ENCODE measurements around the gene COL4A2. TPM values are rescaled to one million over a fixed set of nuclear protein-coding genes. Genes with fewer than 3 reads are reported as not detected.

Gene COL4A2
- total RNA-seq, 1 donor from 2014 or later = 1,414 TPM

- Histone ChIP-seq H3K4me2 (ENCODE audit: low read length) (no peak overlapping the region), H3K79me2 (ENCODE audit: insufficient read depth, low read length) (peaks cover 3% of the 10 kb centered on the region), H4K20me1 (ENCODE audit: insufficient read depth, low read length) (peaks cover 64% of the 10 kb centered on the region), H3K4me3 (ENCODE audit: insufficient read depth, low read depth, low read length) (no peak overlapping the region), H3K36me3 (ENCODE audit: insufficient read depth, low read length) (peaks cover 37% of the 10 kb centered on the region), H3K27ac (ENCODE audit: low read depth, low read length) (no peak overlapping the region), H3K9me3 (ENCODE audit: insufficient read depth, low read depth, low read length) (no peaks in the 10 kb centered on the region), H3K4me1 (ENCODE audit: insufficient read depth, low read length) (peaks cover 17% of the 10 kb centered on the region), H2AFZ (ENCODE audit: low read depth, low read length) (no peak overlapping the region), H3K27me3 (ENCODE audit: insufficient read depth, low read length) (no peaks in the 10 kb centered on the region), H3K9ac (ENCODE audit: low read length) (no peak overlapping the region)
- no peak overlapping the region for H3K4me3 Mint-ChIP-seq (ENCODE audit: unreplicated experiment)
- peaks cover 24% of the 10 kb centered on the region for H3K4me1 Mint-ChIP-seq (ENCODE audit: low read depth, unreplicated experiment)
- peaks cover 4% of the 10 kb centered on the region for H3K9me3 Mint-ChIP-seq (ENCODE audit: unreplicated experiment)
- no peak for DNase-seq (ENCODE audit: low read depth)
- TF ChIP-seq EZH2 (IDR thresholded peaks at IDR 0.05; ENCODE audit: insufficient read depth, low read length) = no peak
- TF ChIP-seq, protein P1, sequence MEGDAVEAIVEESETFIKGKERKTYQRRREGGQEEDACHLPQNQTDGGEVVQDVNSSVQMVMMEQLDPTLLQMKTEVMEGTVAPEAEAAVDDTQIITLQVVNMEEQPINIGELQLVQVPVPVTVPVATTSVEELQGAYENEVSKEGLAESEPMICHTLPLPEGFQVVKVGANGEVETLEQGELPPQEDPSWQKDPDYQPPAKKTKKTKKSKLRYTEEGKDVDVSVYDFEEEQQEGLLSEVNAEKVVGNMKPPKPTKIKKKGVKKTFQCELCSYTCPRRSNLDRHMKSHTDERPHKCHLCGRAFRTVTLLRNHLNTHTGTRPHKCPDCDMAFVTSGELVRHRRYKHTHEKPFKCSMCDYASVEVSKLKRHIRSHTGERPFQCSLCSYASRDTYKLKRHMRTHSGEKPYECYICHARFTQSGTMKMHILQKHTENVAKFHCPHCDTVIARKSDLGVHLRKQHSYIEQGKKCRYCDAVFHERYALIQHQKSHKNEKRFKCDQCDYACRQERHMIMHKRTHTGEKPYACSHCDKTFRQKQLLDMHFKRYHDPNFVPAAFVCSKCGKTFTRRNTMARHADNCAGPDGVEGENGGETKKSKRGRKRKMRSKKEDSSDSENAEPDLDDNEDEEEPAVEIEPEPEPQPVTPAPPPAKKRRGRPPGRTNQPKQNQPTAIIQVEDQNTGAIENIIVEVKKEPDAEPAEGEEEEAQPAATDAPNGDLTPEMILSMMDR (IDR thresholded peaks at IDR 0.05; ENCODE audit: insufficient read depth, low read depth, low read length) = no peak
- no peak overlapping the region for H3K27ac Mint-ChIP-seq (ENCODE audit: unreplicated experiment)
- H3K27me3 Mint-ChIP-seq (ENCODE audit: low read depth, unreplicated experiment) = no peaks in the 10 kb centered on the region
- H3K36me3 Mint-ChIP-seq (ENCODE audit: low read depth, unreplicated experiment) = peaks cover 23% of the 10 kb centered on the region
- FAIRE-seq = no peak
These were observed 176.4 kb downstream of the COL4A2 start for GRCh38 chr13:110483386-110483968.

- Histone ChIP-seq H3K27ac (ENCODE audit: low read depth, low read length) (no peak overlapping the region), H3K79me2 (ENCODE audit: insufficient read depth, low read length) (peaks cover 3% of the 10 kb centered on the region), H3K9me3 (ENCODE audit: insufficient read depth, low read depth, low read length) (no peaks in the 10 kb centered on the region), H3K27me3 (ENCODE audit: insufficient read depth, low read length) (no peaks in the 10 kb centered on the region), H3K36me3 (ENCODE audit: insufficient read depth, low read length) (peaks cover 44% of the 10 kb centered on the region), H2AFZ (ENCODE audit: low read depth, low read length) (no peak overlapping the region), H3K4me2 (ENCODE audit: low read length) (no peak overlapping the region), H3K9ac (ENCODE audit: low read length) (no peak overlapping the region), H3K4me3 (ENCODE audit: insufficient read depth, low read depth, low read length) (no peak overlapping the region), H3K4me1 (ENCODE audit: insufficient read depth, low read length) (peaks cover 17% of the 10 kb centered on the region), H4K20me1 (ENCODE audit: insufficient read depth, low read length) (peaks cover 63% of the 10 kb centered on the region)
- H3K27ac Mint-ChIP-seq (ENCODE audit: unreplicated experiment) = peak overlapping the region; percentile 75
- no peak for DNase-seq (ENCODE audit: low read depth)
- H3K4me3 Mint-ChIP-seq (ENCODE audit: unreplicated experiment) = no peak overlapping the region
- no peak for TF ChIP-seq EZH2 (IDR thresholded peaks at IDR 0.05; ENCODE audit: insufficient read depth, low read length)
- TF ChIP-seq, protein P1 (IDR thresholded peaks at IDR 0.05; ENCODE audit: insufficient read depth, low read depth, low read length) = no peak
- H3K36me3 Mint-ChIP-seq (ENCODE audit: low read depth, unreplicated experiment) = peaks cover 30% of the 10 kb centered on the region
- no peaks in the 10 kb centered on the region for H3K27me3 Mint-ChIP-seq (ENCODE audit: low read depth, unreplicated experiment)
- peaks cover 27% of the 10 kb centered on the region for H3K4me1 Mint-ChIP-seq (ENCODE audit: low read depth, unreplicated experiment)
- FAIRE-seq = no peak
- H3K9me3 Mint-ChIP-seq (ENCODE audit: unreplicated experiment) = peaks cover 4% of the 10 kb centered on the region
These were observed 177.4 kb downstream of the COL4A2 start for GRCh38 chr13:110484290-110485048.

DNA sequence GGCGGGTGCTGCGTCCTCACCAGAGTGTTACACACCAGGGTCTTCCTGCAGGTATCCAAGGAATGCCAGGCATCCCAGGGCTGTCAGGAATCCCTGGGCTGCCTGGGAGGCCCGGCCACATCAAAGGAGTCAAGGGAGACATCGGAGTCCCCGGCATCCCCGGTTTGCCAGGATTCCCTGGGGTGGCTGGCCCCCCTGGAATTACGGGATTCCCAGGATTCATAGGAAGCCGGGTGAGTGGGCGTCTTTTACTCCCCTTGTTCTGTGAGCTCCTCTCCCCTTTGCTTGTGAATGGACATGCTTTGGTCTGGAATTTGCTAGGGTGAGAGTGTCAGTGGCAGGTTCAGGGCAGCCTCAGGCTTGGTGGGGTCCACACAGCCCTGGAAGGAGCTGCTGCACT, 178.5 kb downstream of the COL4A2 start:
- Histone ChIP-seq H3K4me1 (ENCODE audit: insufficient read depth, low read length) (peaks cover 17% of the 10 kb centered on the region), H3K4me2 (ENCODE audit: low read length) (peak overlapping the region; percentile 7), H3K79me2 (ENCODE audit: insufficient read depth, low read length) (peaks cover 3% of the 10 kb centered on the region), H3K4me3 (ENCODE audit: insufficient read depth, low read depth, low read length) (no peak overlapping the region), H2AFZ (ENCODE audit: low read depth, low read length) (no peak overlapping the region), H3K36me3 (ENCODE audit: insufficient read depth, low read length) (peaks cover 48% of the 10 kb centered on the region), H3K9ac (ENCODE audit: low read length) (peak overlapping the region; percentile 26), H3K9me3 (ENCODE audit: insufficient read depth, low read depth, low read length) (no peaks in the 10 kb centered on the region), H4K20me1 (ENCODE audit: insufficient read depth, low read length) (peaks cover 58% of the 10 kb centered on the region), H3K27me3 (ENCODE audit: insufficient read depth, low read length) (no peaks in the 10 kb centered on the region), H3K27ac (ENCODE audit: low read depth, low read length) (peak overlapping the region; percentile 46)
- FAIRE-seq (no peak), DNase-seq (ENCODE audit: low read depth) (peak; percentile 57)
- TF ChIP-seq, protein P1 (IDR thresholded peaks at IDR 0.05; ENCODE audit: insufficient read depth, low read depth, low read length) = no peak
- TF ChIP-seq EZH2 (IDR thresholded peaks at IDR 0.05; ENCODE audit: insufficient read depth, low read length) = no peak
- Mint-ChIP-seq H3K4me1 (ENCODE audit: low read depth, unreplicated experiment) (peaks cover 27% of the 10 kb centered on the region), H3K27me3 (ENCODE audit: low read depth, unreplicated experiment) (no peaks in the 10 kb centered on the region), H3K27ac (ENCODE audit: unreplicated experiment) (peak overlapping the region; percentile 95), H3K36me3 (ENCODE audit: low read depth, unreplicated experiment) (peaks cover 30% of the 10 kb centered on the region), H3K4me3 (ENCODE audit: unreplicated experiment) (peak overlapping the region; percentile 54), H3K9me3 (ENCODE audit: unreplicated experiment) (peaks cover 4% of the 10 kb centered on the region)

Measured in astrocyte (in vitro differentiated cells and primary cell).